Measurements from ENCODE around the gene WLS.

WLS gene

GRCh38 chr1:68229650-68230483, 2.5 kb downstream of the WLS start:
- no peaks in the 10 kb centered on the region for H3K79me1 ChIP-seq (ENCODE audit: low read depth, low read length)
- no peak overlapping the region for H2BK5ac ChIP-seq (ENCODE audit: low read length)
- H3K27me3 ChIP-seq (ENCODE audit: control insufficient read depth in 3 of 3, insufficient read depth in 3 of 3, low read depth in 1 of 3, low read length in 3 of 3), result peaks cover 0 to 42% (median 9%) of the 10 kb centered on the region in 3 experiments
- no peak for DNase-seq (ENCODE audit: low spot score)
- no peak overlapping the region for H2BK12ac ChIP-seq (ENCODE audit: low read length)
- no peak overlapping the region for H2BK15ac ChIP-seq (ENCODE audit: low read length)
- no peak overlapping the region for H3K4me2 ChIP-seq (ENCODE audit: insufficient read depth, low read length, poor library complexity, severe bottlenecking)
- H2AFZ ChIP-seq (ENCODE audit: low read length), result no peak overlapping the region
- H4K91ac ChIP-seq (ENCODE audit: low read depth, low read length, poor library complexity), result no peak overlapping the region
- no peak overlapping the region for H2AK5ac ChIP-seq (ENCODE audit: low read depth, low read length)
- no peak overlapping the region for H4K8ac ChIP-seq (ENCODE audit: low read depth, low read length)
- no peak overlapping the region for H3K14ac ChIP-seq (ENCODE audit: low read length)
- no peak overlapping the region for H2BK120ac ChIP-seq (ENCODE audit: low read depth, low read length)
- peaks cover 0 to 32% of the 10 kb centered on the region in 2 donors for H3K36me3 ChIP-seq (replicated peaks in 1 of 2; ENCODE audit: control insufficient read depth in 2 of 2, insufficient read depth in 2 of 2, low read length in 2 of 2)
- H3K18ac ChIP-seq (ENCODE audit: low read length), result no peak overlapping the region
- H3K4me1 ChIP-seq (ENCODE audit: control insufficient read depth in 2 of 2, insufficient read depth in 1 of 2, low read depth in 1 of 2, low read length in 2 of 2), result peaks cover 8 to 24% of the 10 kb centered on the region in 2 donors
- no peak overlapping the region for H3K23ac ChIP-seq (ENCODE audit: low read depth, low read length, poor library complexity)
- no peak overlapping the region for H3K27ac ChIP-seq (replicated peaks; ENCODE audit: low read length)
- H3K9ac ChIP-seq (ENCODE audit: low read depth, low read length, poor library complexity), result no peak overlapping the region
- H3K9me3 ChIP-seq (replicated peaks in 1 of 2; ENCODE audit: control insufficient read depth in 2 of 2, insufficient read depth in 1 of 2, low read depth in 1 of 2, low read length in 2 of 2), result no peaks in the 10 kb centered on the region
- WGBS, 2 donors (ENCODE audit: extremely low coverage in 2 of 2, insufficient read length in 2 of 2, insufficient replicate concordance in 1 of 2), result no CpG with 5 or more reads among the region's 7 CpGs
- no peak overlapping the region for H3K4ac ChIP-seq (ENCODE audit: low read length)
- peak overlapping the region in 1 of 2 donors; percentile 74 for H3K4me3 ChIP-seq (ENCODE audit: low read length in 2 of 2)

GRCh38 chr1:68228851-68229250, 3.5 kb downstream of the WLS start:
- no peak overlapping the region for H2BK5ac ChIP-seq (ENCODE audit: low read length)
- no peak overlapping the region for H3K14ac ChIP-seq (ENCODE audit: low read length)
- H4K8ac ChIP-seq (ENCODE audit: low read depth, low read length), result no peak overlapping the region
- no peak overlapping the region for H3K9ac ChIP-seq (ENCODE audit: low read depth, low read length, poor library complexity)
- peaks cover 0 to 45% (median 9%) of the 10 kb centered on the region in 3 experiments for H3K27me3 ChIP-seq (ENCODE audit: control insufficient read depth in 3 of 3, insufficient read depth in 3 of 3, low read depth in 1 of 3, low read length in 3 of 3)
- no peak overlapping the region for H3K4me2 ChIP-seq (ENCODE audit: insufficient read depth, low read length, poor library complexity, severe bottlenecking)
- no peak overlapping the region for H2BK15ac ChIP-seq (ENCODE audit: low read length)
- no peak overlapping the region for H3K18ac ChIP-seq (ENCODE audit: low read length)
- no peak overlapping the region for H2AK5ac ChIP-seq (ENCODE audit: low read depth, low read length)
- WGBS, 2 donors (ENCODE audit: extremely low coverage in 2 of 2, insufficient read length in 2 of 2, insufficient replicate concordance in 1 of 2), result no CpG with 5 or more reads among the region's 3 CpGs
- DNase-seq (ENCODE audit: low spot score), result no peak
- H3K79me1 ChIP-seq (ENCODE audit: low read depth, low read length), result no peaks in the 10 kb centered on the region
- H4K91ac ChIP-seq (ENCODE audit: low read depth, low read length, poor library complexity), result no peak overlapping the region
- H3K36me3 ChIP-seq (replicated peaks in 1 of 2; ENCODE audit: control insufficient read depth in 2 of 2, insufficient read depth in 2 of 2, low read length in 2 of 2), result peaks cover 0 to 37% of the 10 kb centered on the region in 2 donors
- no peak overlapping the region for H2AFZ ChIP-seq (ENCODE audit: low read length)
- H2BK120ac ChIP-seq (ENCODE audit: low read depth, low read length), result no peak overlapping the region
- H3K23ac ChIP-seq (ENCODE audit: low read depth, low read length, poor library complexity), result no peak overlapping the region
- H3K4ac ChIP-seq (ENCODE audit: low read length), result no peak overlapping the region
- H3K4me3 ChIP-seq (ENCODE audit: low read length in 2 of 2), result peak overlapping the region in 1 of 2 donors; percentile 74
- peaks cover 8 to 24% of the 10 kb centered on the region in 2 donors for H3K4me1 ChIP-seq (ENCODE audit: control insufficient read depth in 2 of 2, insufficient read depth in 1 of 2, low read depth in 1 of 2, low read length in 2 of 2)
- no peak overlapping the region for H3K27ac ChIP-seq (replicated peaks; ENCODE audit: low read length)
- H3K9me3 ChIP-seq (replicated peaks in 1 of 2; ENCODE audit: control insufficient read depth in 2 of 2, insufficient read depth in 1 of 2, low read depth in 1 of 2, low read length in 2 of 2), result no peaks in the 10 kb centered on the region
- H2BK12ac ChIP-seq (ENCODE audit: low read length), result no peak overlapping the region

- H3K4me3 ChIP-seq (ENCODE audit: low read length in 2 of 2), result no peak overlapping the region
- peaks cover under 1 to 16% of the 10 kb centered on the region in 2 donors for H3K4me1 ChIP-seq (ENCODE audit: control insufficient read depth in 2 of 2, insufficient read depth in 1 of 2, low read depth in 1 of 2, low read length in 2 of 2)
- H3K9ac ChIP-seq (ENCODE audit: low read depth, low read length, poor library complexity), result no peak overlapping the region
- H2BK120ac ChIP-seq (ENCODE audit: low read depth, low read length), result no peak overlapping the region
- DNase-seq (ENCODE audit: low spot score), result no peak
- H2AK5ac ChIP-seq (ENCODE audit: low read depth, low read length), result no peak overlapping the region
- peaks cover 0 to 41% of the 10 kb centered on the region in 2 donors for H3K36me3 ChIP-seq (replicated peaks in 1 of 2; ENCODE audit: control insufficient read depth in 2 of 2, insufficient read depth in 2 of 2, low read length in 2 of 2)
- H3K18ac ChIP-seq (ENCODE audit: low read length), result no peak overlapping the region
- H3K4me2 ChIP-seq (ENCODE audit: insufficient read depth, low read length, poor library complexity, severe bottlenecking), result no peak overlapping the region
- no peak overlapping the region for H2BK12ac ChIP-seq (ENCODE audit: low read length)
- peaks cover 0 to 42% (median 9%) of the 10 kb centered on the region in 3 experiments for H3K27me3 ChIP-seq (ENCODE audit: control insufficient read depth in 3 of 3, insufficient read depth in 3 of 3, low read depth in 1 of 3, low read length in 3 of 3)
- H3K27ac ChIP-seq (replicated peaks; ENCODE audit: low read length), result no peak overlapping the region
- H3K4ac ChIP-seq (ENCODE audit: low read length), result no peak overlapping the region
- H4K8ac ChIP-seq (ENCODE audit: low read depth, low read length), result no peak overlapping the region
- H3K23ac ChIP-seq (ENCODE audit: low read depth, low read length, poor library complexity), result no peak overlapping the region
- no peak overlapping the region for H2AFZ ChIP-seq (ENCODE audit: low read length)
- H3K79me1 ChIP-seq (ENCODE audit: low read depth, low read length), result no peaks in the 10 kb centered on the region
- peaks cover 0 to 2% of the 10 kb centered on the region in 2 donors for H3K9me3 ChIP-seq (replicated peaks in 1 of 2; ENCODE audit: control insufficient read depth in 2 of 2, insufficient read depth in 1 of 2, low read depth in 1 of 2, low read length in 2 of 2)
- H3K14ac ChIP-seq (ENCODE audit: low read length), result no peak overlapping the region
- H4K91ac ChIP-seq (ENCODE audit: low read depth, low read length, poor library complexity), result no peak overlapping the region
- no peak overlapping the region for H2BK15ac ChIP-seq (ENCODE audit: low read length)
- H2BK5ac ChIP-seq (ENCODE audit: low read length), result no peak overlapping the region
Measured at GRCh38 chr1:68227598-68227997, 4.7 kb downstream of the WLS start.

- Histone ChIP-seq H3K27me3 (ENCODE audit: control insufficient read depth in 3 of 3, insufficient read depth in 3 of 3, low read depth in 1 of 3, low read length in 3 of 3) (peaks cover 0 to 41% (median 2%) of the 10 kb centered on the region in 3 experiments), H2BK5ac (ENCODE audit: low read length) (no peak overlapping the region), H3K4ac (ENCODE audit: low read length) (no peak overlapping the region), H2BK12ac (ENCODE audit: low read length) (no peak overlapping the region), H2AK5ac (ENCODE audit: low read depth, low read length) (no peak overlapping the region), H4K8ac (ENCODE audit: low read depth, low read length) (no peak overlapping the region), H3K14ac (ENCODE audit: low read length) (no peak overlapping the region), H4K91ac (ENCODE audit: low read depth, low read length, poor library complexity) (no peak overlapping the region), H3K27ac (replicated peaks; ENCODE audit: low read length) (no peak overlapping the region), H3K4me2 (ENCODE audit: insufficient read depth, low read length, poor library complexity, severe bottlenecking) (no peak overlapping the region), H3K23ac (ENCODE audit: low read depth, low read length, poor library complexity) (no peak overlapping the region), H3K9me3 (replicated peaks in 1 of 2; ENCODE audit: control insufficient read depth in 2 of 2, insufficient read depth in 1 of 2, low read depth in 1 of 2, low read length in 2 of 2) (peaks cover 0 to 2% of the 10 kb centered on the region in 2 donors), H2BK120ac (ENCODE audit: low read depth, low read length) (no peak overlapping the region), H3K79me1 (ENCODE audit: low read depth, low read length) (no peaks in the 10 kb centered on the region), H3K18ac (ENCODE audit: low read length) (no peak overlapping the region), H3K4me3 (ENCODE audit: low read length in 2 of 2) (no peak overlapping the region), H3K36me3 (replicated peaks in 1 of 2; ENCODE audit: control insufficient read depth in 2 of 2, insufficient read depth in 2 of 2, low read length in 2 of 2) (peaks cover 0 to 41% of the 10 kb centered on the region in 2 donors), H3K9ac (ENCODE audit: low read depth, low read length, poor library complexity) (no peak overlapping the region), H2AFZ (ENCODE audit: low read length) (no peak overlapping the region), H3K4me1 (ENCODE audit: control insufficient read depth in 2 of 2, insufficient read depth in 1 of 2, low read depth in 1 of 2, low read length in 2 of 2) (peaks cover 0 to 16% of the 10 kb centered on the region in 2 donors), H2BK15ac (ENCODE audit: low read length) (no peak overlapping the region)
- no peak for DNase-seq (ENCODE audit: low spot score)
- no CpG with 5 or more reads among the region's 1 CpG for whole genome bisulfite sequencing, 2 donors (ENCODE audit: extremely low coverage in 2 of 2, insufficient read length in 2 of 2, insufficient replicate concordance in 1 of 2)
Measured at GRCh38 chr1:68225781-68226180, 6.5 kb downstream of the WLS start.
